DOHH2 (cell line): ENCODE results near the gene BDKRB2.

Source experiments
- H3F3A ChIP-seq: fragments of 200-600 bp; sonication (generic), shearing (Covaris generic); 2 replicates; pipeline ENCODE4 v1.6.0; 2016; ENCODE audit warnings: antibody characterized with exemption, mild to moderate bottlenecking; ENCODE audit not compliant: control insufficient read depth, insufficient read depth
- H3K27ac ChIP-seq: fragments of 200-600 bp; sonication (generic); 2 replicates; pipeline ENCODE4 v1.5.1; 2014; ENCODE audit warnings: low read depth, mild to moderate bottlenecking, low read length, moderate library complexity
- H3K27me3 ChIP-seq: fragments of 200-600 bp; sonication (generic); 2 replicates; pipeline ENCODE4 v1.6.1; 2014; ENCODE audit warnings: mild to moderate bottlenecking, low read length, mixed read lengths; ENCODE audit not compliant: control insufficient read depth
- H3K36me3 ChIP-seq: fragments of 200-600 bp; sonication (generic); 2 replicates; pipeline ENCODE4 v1.6.1; 2014; ENCODE audit warnings: mild to moderate bottlenecking, low read length, moderate library complexity, mixed read lengths; ENCODE audit not compliant: control insufficient read depth
- H3K4me1 ChIP-seq: fragments of 200-600 bp; sonication (generic); 2 replicates; pipeline ENCODE4 v1.6.1; 2014; ENCODE audit warnings: mild to moderate bottlenecking, low read length, mixed read lengths; ENCODE audit not compliant: control insufficient read depth
- H3K4me2 ChIP-seq: fragments of 200-600 bp; sonication (generic); 2 replicates; pipeline ENCODE4 v1.6.0; 2014; ENCODE audit warnings: mild to moderate bottlenecking, low read length, moderate library complexity
- H3K4me3 ChIP-seq: fragments of 200-600 bp; sonication (generic); 2 replicates; pipeline ENCODE4 v1.5.1; 2014; ENCODE audit warnings: mild to moderate bottlenecking, low read length, mixed read lengths
- H3K79me2 ChIP-seq: fragments of 200-600 bp; sonication (generic); 2 replicates; pipeline ENCODE4 v1.6.1; 2014; ENCODE audit warnings: mild to moderate bottlenecking, low read length, mixed read lengths; ENCODE audit not compliant: control insufficient read depth
- H3K9me2 ChIP-seq: fragments of 200-600 bp; sonication (generic); replicated peaks from 2 replicates; pipeline ENCODE4 v1.6.1; 2014; ENCODE audit warnings: mild to moderate bottlenecking, low read length, mixed read lengths; ENCODE audit not compliant: control insufficient read depth
- H3K9me3 ChIP-seq: fragments of 200-600 bp; sonication (generic); 2 replicates; pipeline ENCODE4 v1.6.1; 2014; ENCODE audit warnings: antibody characterized with exemption, low read length, mixed read lengths; ENCODE audit not compliant: control insufficient read depth, insufficient read depth
- H4K20me1 ChIP-seq: fragments of 200-600 bp; sonication (generic); 2 replicates; pipeline ENCODE4 v1.6.0; 2014; ENCODE audit warnings: low read depth, mild to moderate bottlenecking, antibody characterized with exemption, low read length, moderate library complexity; ENCODE audit not compliant: control insufficient read depth, insufficient read depth
- EZH2phosphoT487 ChIP-seq: fragments of 200-600 bp; sonication (generic); IDR thresholded peaks from 2 replicates; pipeline ENCODE4 v1.6.1; 2017; ENCODE audit warnings: borderline replicate concordance, mild to moderate bottlenecking, antibody characterized with exemption, low read length, moderate library complexity, mixed read lengths
- TF ChIP-seq, protein P1 (sequence below): fragments of 200-600 bp; sonication (generic); IDR thresholded peaks from one replicate; pipeline ENCODE4 v1.5.1; 2014; ENCODE audit warnings: antibody characterized with exemption, mild to moderate bottlenecking, low read depth, low read length; ENCODE audit not compliant: poor library complexity, severe bottlenecking

The BDKRB2 gene

DNA sequence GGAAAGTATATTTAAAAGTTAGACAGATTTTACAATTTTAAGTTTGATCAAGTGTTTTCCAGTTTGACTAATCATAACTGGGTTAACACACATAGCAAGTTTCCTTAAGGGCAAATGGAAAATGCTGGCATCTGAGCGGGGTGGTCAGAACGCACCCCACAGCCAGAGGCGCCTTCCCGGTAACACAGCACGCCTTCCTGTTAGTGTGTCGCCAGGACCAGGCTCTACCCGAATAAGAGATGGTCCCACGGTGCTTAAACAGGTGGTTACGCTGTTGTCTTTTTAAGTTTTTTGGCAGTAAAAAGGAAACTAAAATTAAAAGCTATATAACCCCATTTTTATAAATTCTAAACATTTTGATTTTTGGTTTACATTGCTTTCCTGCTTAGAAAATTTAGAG is 79.4 kb downstream of the BDKRB2 start:
- Histone ChIP-seq H3K4me3 (no peak overlapping the region), H3K79me2 (no peaks in the 10 kb centered on the region), H3F3A (no peaks in the 10 kb centered on the region), H3K9me3 (no peaks in the 10 kb centered on the region), H3K27me3 (no peaks in the 10 kb centered on the region), H4K20me1 (no peaks in the 10 kb centered on the region), H3K27ac (no peak overlapping the region), H3K9me2 (no peaks in the 10 kb centered on the region), H3K4me1 (no peaks in the 10 kb centered on the region), H3K4me2 (no peak overlapping the region), H3K36me3 (peaks cover 12% of the 10 kb centered on the region; the same call in 1 of the 2 replicates)
- TF ChIP-seq EZH2phosphoT487 = no peak
- TF ChIP-seq, protein P1, sequence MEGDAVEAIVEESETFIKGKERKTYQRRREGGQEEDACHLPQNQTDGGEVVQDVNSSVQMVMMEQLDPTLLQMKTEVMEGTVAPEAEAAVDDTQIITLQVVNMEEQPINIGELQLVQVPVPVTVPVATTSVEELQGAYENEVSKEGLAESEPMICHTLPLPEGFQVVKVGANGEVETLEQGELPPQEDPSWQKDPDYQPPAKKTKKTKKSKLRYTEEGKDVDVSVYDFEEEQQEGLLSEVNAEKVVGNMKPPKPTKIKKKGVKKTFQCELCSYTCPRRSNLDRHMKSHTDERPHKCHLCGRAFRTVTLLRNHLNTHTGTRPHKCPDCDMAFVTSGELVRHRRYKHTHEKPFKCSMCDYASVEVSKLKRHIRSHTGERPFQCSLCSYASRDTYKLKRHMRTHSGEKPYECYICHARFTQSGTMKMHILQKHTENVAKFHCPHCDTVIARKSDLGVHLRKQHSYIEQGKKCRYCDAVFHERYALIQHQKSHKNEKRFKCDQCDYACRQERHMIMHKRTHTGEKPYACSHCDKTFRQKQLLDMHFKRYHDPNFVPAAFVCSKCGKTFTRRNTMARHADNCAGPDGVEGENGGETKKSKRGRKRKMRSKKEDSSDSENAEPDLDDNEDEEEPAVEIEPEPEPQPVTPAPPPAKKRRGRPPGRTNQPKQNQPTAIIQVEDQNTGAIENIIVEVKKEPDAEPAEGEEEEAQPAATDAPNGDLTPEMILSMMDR = no peak

DNA sequence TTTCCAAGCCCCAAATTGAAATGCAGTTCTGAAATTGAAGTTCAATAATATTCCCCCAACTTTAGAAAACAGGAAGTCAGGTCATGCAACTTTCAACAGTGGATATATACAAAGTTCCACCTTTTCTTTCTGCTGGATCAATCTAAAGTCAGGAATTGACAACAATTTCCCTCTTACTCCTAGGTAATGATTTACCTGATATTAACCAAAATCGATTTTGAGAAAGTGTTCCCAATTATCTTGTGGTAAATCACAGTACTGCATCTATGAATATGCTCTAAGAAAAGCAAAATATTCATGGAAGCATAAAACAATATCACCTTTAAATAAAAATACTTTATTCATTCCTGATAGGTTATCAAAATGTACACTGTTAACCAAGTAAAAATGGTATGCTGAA is 79.8 kb downstream of the BDKRB2 start:
- Histone ChIP-seq H3K27ac (no peak overlapping the region), H3K4me3 (no peak overlapping the region), H3K36me3 (peaks cover 13% of the 10 kb centered on the region), H4K20me1 (no peaks in the 10 kb centered on the region), H3K79me2 (no peaks in the 10 kb centered on the region), H3K27me3 (no peaks in the 10 kb centered on the region), H3K4me1 (no peaks in the 10 kb centered on the region), H3K9me2 (no peaks in the 10 kb centered on the region), H3K9me3 (no peaks in the 10 kb centered on the region), H3K4me2 (no peak overlapping the region), H3F3A (no peaks in the 10 kb centered on the region)
- TF ChIP-seq, protein P1 = no peak
- no peak for TF ChIP-seq EZH2phosphoT487

DNA sequence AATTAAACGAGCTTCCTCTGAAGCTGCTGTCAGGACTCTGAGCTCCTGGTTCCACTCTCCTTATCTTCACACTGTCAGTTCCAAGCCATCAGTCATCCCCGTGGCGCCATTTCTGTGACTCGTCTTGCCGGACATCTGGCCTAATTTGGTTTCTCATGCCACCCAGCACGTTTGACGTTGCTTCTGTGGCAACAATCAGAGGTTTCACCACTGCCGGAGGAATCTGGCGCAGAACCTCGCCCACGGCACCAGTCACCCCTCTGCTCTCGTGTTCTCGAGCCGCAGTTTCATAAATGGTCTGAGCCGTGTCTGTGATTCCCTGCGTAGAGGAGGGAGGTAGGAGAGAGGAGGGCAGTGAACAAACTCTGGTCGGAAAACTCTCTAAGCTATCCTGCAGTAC is 81.0 kb downstream of the BDKRB2 start:
- no peak overlapping the region for H3K4me2 ChIP-seq
- H3K9me2 ChIP-seq = no peaks in the 10 kb centered on the region
- peaks cover 24% of the 10 kb centered on the region for H3K36me3 ChIP-seq
- H3K9me3 ChIP-seq = no peaks in the 10 kb centered on the region
- H3F3A ChIP-seq = no peaks in the 10 kb centered on the region
- no peaks in the 10 kb centered on the region for H4K20me1 ChIP-seq
- TF ChIP-seq, protein P1 = no peak
- no peak for TF ChIP-seq EZH2phosphoT487
- no peaks in the 10 kb centered on the region for H3K79me2 ChIP-seq
- no peak overlapping the region for H3K27ac ChIP-seq
- no peaks in the 10 kb centered on the region for H3K4me1 ChIP-seq
- H3K4me3 ChIP-seq = no peak overlapping the region
- H3K27me3 ChIP-seq = no peaks in the 10 kb centered on the region

- Histone ChIP-seq H3K9me2 (no peaks in the 10 kb centered on the region), H3K4me2 (no peak overlapping the region), H3K4me1 (no peaks in the 10 kb centered on the region), H3F3A (no peaks in the 10 kb centered on the region), H3K36me3 (peaks cover 30% of the 10 kb centered on the region), H3K27me3 (no peaks in the 10 kb centered on the region), H3K4me3 (no peak overlapping the region), H4K20me1 (no peaks in the 10 kb centered on the region), H3K27ac (no peak overlapping the region), H3K79me2 (no peaks in the 10 kb centered on the region), H3K9me3 (no peaks in the 10 kb centered on the region)
- TF ChIP-seq, protein P1 = no peak
- TF ChIP-seq EZH2phosphoT487 = no peak
These were observed 81.6 kb downstream of the BDKRB2 start for GRCh38 chr14:96286251-96286650.
